Effector CD8-positive, alpha-beta T cell (primary cell): ENCODE measurements around the gene GNG4.
A peak's percentile ranks its signal among the peaks of the same experiment; 100 is the strongest.

Experiments
- DNase-seq: peaks from one replicate; lab custom pipeline; 2025; lab: John Stamatoyannopoulos, UW

The GNG4 gene

DNA sequence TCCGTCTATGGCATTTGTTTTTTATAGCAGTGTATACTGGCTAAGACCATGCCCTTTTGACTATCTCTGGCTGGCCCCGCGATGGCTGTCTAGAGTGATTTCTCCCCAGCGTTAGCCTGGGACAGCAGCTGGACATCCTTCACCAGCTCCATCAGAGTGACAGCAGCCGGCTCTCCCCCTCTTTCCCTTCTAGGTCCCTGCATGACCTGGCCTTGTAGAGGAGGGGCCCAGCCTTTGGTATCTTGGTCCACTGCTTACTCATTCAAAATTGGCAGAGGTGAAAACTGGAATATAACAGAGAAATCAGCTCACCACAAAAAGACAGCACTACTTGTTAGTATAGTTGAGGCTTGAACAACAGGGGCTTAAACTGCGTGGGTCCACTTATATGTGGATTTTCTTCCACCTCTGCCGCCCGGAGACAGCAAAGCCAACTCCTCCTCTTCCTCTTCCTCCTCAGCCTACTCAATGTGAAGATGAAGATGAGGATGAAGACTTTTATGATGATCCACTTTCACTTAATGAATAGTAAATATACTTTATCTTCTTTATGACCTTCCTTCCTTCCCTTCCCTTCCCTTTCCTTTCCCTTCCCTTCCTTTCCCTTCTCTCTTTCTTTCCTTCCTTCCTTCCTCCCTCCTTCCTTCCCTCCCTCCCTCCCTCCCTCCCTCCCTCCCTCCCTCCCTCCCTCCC lies 116.0 kb downstream of the GNG4 start:
- DNase-seq = no peak

DNA sequence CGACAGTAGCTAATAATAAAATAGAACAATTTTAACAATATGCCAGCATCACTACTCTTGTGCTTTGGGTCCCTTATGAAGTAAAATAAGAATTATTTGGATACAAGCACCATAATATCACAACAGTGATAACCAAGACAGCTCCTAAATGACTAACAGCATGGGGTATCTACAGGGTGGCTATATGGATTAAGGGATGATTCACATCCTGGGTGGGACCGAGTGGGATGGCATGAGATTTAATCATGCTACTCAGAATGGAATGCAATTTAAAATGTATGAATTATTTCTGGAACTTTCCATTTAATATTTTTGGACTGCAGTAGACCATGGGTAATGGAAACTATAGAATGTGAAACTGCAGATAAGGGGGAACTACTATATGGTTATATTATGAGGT lies 117.2 kb downstream of the GNG4 start:
- DNase-seq = no peak

DNA sequence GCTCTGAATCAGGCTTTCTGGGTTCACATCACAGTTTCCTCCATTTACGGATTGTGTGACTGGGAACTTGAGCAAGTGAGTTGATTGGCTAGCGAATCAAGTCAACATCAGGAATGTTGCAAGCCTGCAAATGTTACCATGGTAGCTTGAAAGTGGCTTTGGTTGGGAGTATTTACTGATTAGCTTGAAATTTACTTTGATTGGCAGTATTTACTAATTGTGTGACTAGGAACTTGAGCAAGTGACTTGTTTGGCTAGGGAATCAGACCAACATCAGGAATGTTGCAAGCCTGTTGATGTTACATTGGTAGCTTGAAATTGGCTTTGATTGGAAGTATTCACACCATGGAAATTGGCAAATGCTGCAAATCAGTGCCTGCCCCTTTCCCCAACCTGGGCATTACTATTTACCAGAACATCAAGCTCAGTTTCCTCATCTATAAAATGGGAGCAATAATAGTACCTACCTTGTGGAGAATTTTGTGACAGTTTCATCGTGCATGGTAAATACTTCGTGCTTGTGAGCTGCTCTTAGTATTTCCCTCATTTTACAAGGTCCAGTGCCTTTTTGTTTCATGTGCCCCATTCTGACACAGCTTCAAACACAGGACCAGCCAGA lies 122.3 kb downstream of the GNG4 start:
- no peak for DNase-seq

DNA sequence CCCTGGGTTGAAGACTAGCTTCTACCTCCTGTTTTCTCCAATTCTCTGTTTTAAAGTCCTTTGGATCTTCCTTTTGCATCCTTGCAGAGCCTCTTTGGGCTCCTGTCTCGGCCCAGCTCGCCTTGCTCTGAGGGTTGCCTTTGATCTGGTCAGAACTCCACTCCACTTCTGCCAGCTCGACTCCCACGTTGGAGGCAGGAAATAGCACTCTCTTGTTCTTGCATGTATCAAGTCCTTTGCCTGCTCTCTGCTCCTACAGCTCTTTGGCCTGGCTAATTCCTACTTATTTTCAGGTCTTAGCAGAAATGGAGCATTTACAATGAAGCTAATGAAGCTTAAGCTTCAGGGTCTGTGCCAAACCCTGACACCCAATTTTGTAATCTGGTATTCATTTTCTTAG lies 124.3 kb downstream of the GNG4 start:
- DNase-seq = no peak

DNA sequence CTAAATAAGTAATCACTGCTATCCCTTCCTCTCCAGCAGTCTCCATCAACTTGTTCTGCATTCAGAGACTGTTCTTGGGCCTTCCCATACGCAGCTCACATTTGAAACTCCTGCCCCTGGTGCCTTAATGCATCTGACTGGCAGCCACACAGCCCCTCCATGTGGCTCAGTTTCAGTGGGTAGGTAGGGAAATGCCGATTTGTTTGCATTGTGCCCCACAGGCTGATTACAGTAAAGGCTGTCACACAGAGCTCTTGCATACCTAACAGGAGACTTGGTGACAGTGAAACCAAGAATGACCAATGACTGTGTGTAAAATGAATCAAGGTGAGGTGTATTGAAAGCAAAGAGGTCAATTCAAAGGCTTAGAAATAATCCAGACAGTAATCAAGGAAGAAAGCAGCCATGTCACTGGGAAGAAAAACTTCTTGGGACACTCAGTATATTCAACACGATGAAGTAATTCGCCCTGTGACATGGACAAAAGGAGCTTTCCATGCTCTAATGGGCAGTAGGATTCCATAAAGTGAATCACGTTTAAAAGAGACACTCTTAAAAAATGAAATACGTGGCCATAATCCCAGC lies 132.6 kb downstream of the GNG4 start:
- DNase-seq = no peak

DNA sequence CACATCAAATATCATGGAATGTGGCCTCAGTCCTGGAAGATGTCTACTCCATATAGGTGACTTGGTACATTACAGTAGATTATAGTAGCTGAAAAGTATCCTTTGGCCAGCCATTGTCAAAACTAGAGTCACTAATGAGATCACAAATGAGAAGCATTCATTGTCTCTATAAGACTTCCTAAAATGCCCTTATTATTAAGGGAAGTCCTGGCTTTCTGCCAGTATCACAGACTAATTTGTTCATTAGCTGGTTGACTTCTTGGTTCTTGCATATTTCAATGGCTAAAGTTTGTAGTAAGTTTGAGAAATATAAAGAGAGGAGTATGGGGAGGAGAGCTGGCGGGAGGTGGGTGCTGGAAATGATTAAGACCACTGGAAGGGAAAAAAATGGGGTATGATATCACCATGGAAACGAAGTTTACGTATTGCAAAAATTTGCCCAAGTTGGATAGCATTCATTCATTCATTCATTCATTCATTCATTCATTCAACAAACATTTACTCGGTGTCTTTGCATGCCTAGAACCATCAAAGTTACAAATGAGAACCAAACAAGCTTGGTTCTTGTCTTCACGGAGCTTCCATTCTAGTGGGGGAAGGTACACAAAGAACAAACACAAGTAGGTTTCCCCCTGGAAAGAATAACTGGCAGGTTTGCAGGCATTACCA lies 133.6 kb downstream of the GNG4 start:
- DNase-seq = no peak

DNA sequence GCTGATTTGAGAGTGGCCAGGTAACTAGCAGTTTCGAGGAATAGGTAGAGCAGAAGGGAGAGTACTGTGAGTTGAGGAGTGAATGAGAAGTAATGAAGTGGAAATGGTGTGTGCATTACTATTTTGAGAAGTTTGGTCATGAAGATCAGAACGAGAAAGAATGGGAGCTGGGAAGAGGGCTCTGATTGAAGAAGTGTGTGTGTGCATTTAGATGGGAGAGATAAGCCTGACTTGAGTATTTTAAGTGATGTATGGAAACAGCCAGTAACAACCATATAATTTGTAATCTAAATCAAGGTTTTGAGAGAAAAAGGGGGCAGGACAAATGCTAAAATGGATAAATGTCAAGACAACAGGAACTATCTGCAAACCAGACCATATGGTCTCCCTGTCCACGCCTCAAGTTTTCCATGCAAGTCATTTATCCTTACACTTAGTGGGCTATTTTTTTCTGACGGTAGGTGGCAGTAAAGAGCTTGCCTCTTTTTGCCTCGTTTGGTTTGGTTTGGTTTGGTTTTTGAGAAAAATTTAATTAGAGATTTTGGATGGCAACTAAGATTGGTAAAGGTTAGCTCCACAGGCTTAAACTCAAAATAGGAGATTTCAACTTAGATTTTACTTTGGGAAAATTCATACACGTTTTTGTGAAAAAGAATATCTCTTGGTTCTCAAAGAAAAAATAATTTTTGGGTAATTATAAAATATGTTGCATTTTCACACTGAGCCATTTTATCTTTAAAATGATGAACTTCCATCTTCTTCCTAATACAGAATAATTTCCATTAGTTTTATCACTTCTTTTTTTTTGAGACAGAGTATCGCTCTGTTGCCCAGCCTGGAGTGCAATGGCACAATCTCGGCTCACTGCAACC lies 135.9 kb downstream of the GNG4 start:
- no peak for DNase-seq

DNA sequence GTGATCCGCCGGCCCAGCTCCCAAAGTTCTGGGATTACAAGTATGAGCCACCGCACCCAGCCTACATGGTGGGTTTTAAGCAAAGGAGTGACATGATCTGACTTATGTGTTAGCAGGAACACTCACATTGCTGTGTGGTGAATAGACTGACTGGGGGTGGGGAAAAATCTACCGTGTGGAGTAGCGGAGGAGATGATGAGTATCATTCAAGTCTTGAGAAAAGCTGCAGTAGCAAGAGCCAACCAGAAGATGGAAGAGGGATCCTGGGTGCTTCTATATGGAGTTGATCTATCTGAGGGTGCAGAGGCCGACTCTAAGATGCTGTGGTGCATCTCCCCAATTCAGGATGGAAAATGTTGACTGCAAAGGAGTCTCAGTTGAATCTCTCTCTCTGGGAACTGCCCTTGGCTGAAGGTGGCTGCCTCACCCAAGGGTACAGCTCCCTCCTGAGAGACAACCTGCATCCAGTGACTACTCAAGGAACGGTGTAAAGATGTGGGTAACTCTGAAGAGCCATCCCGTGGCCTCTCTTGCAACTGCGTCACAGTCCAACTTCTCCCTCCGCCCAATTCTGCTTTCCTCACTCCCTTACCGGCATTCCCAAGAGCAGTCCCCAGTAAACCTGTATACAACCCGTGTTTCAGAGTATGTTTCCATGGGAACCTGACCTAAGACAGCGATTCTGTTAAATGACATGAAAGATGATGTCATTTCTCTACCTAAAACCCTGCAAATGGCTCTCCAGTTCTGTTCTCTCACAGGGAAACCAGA lies 137.9 kb downstream of the GNG4 start:
- DNase-seq = no peak

DNA sequence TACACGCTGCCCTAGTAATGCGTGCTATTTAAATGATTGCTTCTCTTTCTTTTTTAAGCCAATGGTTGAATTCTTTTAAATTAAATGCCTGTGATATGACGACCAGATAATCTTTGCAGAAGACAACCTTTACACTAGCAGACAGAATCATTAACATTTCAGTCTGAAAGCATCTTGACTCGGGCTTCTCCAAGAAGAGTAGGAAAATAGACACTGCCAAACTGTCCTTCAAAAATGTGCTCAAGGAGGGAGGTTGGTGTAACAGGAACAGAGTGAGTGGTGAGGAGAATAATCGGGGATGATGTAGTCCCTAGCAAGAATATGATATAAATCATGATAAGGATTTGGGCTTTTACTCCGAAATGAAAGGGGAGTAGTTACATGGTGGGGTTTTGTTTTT lies 138.8 kb downstream of the GNG4 start:
- DNase-seq = no peak

DNA sequence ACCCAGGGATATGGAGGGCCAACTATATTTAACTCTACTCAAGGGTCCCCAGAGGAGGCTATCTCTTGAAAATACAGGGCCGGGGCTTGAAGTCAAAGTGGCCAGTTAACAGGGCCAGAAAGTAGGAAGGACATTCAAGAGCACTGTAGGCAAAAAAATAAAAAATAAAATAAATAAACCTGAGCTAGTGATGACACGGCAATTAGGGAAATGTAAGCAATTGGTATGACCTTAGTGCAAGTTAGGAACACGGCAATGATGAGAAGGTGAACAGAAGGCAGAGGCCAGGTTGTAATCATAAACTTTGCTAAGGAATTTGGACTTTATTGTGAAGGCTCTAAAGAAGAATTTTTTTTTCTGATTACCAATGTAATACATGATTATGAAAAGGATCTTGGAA lies 142.0 kb downstream of the GNG4 start:
- DNase-seq = no peak

DNA sequence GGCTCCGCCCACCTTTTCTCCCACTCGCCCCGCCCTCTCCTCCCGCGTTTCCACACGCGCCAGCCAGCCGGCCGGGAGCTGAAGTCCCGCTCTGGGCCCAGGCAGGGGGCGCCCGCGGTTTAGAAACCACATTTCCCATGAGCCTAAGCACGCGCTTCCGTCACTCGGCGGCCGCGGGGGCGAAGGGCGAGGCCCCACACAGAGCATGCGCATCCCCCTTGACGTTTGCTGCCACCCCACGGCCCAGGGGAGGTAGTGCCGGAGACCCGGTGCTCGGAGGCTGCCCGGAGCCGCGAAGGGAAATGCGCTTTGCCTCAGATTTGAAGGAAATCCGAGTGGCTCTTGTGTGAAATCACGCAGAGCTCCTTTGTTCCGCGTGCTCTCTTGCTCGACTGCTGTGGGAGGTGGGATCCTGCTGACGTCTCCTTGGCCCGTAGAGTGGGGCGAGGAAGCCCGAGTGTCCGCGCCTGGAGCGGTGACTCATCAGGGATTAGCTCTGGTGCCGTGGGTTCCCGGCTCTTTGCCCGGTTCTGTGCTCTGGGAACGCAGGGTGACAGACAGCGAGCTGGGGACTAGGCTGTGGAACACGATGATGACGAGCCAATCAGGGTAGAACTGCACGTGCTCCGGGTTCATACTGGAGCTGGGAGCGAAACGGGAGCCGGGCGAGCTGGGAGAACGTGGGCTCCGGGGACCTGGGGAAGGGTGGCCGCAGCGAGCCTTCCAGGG lies 144.9 kb downstream of the GNG4 start:
- peak; percentile 96 for DNase-seq

DNA sequence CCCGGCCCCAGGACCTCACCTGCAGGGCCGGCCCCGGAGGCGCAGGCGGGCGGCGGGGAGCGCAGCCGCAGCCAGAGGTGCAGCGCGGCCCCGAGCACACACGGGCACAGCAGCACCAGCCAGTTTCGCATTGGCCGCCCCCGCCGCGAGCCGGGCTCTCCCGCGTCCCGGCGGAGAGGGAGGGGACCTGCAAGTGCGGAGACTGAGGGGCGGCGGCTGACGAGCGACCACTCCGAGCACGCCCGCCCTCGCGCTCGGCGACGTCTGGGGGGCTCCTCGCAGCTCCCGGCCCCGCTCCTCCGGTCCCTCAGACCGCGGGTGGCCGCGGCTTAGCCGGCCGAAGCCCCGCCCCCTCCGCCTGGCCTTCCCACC lies 145.5 kb downstream of the GNG4 start, which contains the start of gene B3GALNT2:
B3GALNT2 (minus strand) TSS at position 331 of the 372 bp plus-strand sequence; CDS start at position 131, 200 bp downstream.
- DNase-seq = no peak

DNA sequence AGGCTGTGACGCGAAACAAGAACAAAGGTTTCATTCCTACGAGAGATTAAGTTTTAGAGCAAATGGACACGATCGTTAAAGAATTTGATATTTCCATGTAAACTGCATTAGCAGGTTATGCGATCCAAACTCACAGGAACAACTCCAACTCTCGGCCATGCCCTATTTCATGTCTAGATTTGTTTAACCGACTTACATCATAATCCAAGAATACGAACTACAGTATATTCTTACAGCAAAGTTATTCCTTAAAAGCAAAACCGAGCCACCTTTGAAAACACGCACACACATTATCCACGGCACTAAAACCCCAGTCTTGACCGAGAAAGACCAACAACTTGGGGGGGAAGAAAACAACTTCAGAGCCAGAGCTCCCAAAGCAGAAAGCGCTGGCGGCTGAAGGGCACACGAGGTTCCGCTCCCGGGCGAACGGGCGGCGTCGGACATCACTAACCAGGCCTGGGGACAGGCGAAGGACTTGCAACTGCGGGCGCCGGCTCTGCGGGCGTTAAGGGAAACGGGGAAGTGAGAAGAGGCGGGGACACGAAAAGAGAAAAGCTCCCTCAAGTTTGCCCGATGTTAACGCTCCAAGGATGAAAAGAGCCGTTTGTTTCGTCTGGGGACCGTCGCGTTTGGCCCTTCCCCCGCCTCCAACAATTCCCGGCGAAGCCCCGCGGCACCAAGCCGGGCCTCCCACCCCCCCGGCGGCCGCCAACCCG lies 146.0 kb downstream of the GNG4 start:
- no peak for DNase-seq

DNA sequence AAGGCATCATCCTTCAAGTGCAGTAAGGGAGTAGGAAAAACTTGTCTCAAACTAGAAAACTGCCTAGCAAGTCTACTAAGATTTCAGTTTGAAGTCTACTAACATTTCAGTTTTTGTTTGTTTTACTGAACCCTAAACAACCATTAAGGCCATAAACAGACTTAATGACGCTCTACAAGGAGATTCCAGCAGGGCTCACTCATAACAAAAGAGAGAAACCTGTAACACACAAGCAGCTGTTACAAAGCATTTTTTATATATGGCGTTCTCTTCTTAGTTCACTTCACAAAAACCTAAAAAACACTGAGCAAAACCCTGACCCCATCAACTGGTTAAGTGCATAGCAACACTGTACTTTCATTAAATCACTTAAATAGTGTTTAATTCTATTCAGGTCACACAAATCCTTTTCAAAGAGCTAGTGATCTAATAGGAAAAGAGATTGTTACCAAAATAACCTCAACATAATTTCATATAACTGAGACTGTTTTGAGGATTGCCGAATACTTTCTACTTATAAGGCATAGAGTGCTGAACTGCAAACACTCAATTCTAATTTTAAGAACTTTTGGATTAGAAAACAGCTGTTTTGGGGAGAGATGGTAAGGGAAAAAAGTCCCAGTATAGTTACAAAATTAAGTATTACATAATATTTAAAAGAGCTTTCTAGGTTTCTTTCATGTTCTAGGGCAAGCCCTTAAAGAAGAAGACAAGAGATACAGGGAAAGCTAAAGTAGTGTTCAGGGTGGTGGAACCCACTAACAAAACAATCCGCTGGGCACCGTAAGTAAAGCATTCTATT lies 146.8 kb downstream of the GNG4 start:
- DNase-seq = no peak

DNA sequence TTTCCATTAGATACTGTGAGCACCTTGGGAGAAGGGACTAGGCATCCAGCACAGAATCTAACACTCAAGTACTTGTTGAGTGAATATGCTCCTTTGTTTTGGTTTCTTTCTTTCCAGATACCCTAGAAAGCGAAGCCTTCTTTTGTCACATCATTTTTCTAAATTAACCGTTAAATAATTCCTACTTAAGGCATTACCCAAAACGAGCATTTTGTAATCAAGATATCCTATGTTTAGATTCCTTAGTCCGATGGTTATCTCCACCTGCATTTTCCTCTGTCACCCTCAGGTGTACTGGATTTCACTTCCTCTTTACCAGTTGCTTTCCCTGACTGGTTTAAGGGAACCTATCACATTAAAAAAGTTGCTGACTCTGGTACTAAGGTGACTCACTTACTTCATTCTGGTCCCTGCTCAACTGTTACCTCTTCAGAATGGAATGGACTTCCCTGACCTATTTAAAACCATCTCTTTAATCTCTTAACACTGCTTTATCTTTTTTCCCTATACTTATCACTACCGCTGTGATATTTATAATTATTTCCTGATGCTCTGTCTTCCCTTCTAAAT lies 148.5 kb downstream of the GNG4 start:
- no peak for DNase-seq
